Right cardiac atrium (tissue), 5 donors: Measurements from ENCODE around the gene EIF2S2. TPM values are rescaled to one million over a fixed set of nuclear protein-coding genes. Genes with fewer than 3 reads are reported as not detected.

Source experiments
- ATAC-seq, 2 donors: fragments of 200-7000 bp; cut with Tn5 transposase; one replicate each; pipeline versions ENCODE4 v1.8.0 to v1.9.1; 2020; ENCODE audit warnings: moderate library complexity in 2 of 2, mild to moderate bottlenecking in 1 of 2
- DNase-seq, 3 donors: peaks; one replicate each; pipeline ENCODE4 v3.0.0-alpha.2; 2020
- H3K27ac ChIP-seq: one replicate; pipeline ENCODE4 v1.5.1; 2013; ENCODE audit warnings: mild to moderate bottlenecking, low read length, control low read depth, moderate library complexity
- H3K27me3 ChIP-seq: one replicate; pipeline ENCODE4 v1.6.1; 2013; ENCODE audit not compliant: control insufficient read depth, insufficient read depth
- H3K4me1 ChIP-seq: one replicate; pipeline ENCODE4 v1.6.1; 2013; ENCODE audit warnings: low read length; ENCODE audit not compliant: control insufficient read depth, insufficient read depth
- H3K4me3 ChIP-seq: one replicate; pipeline ENCODE4 v1.5.1; 2013; ENCODE audit warnings: low read length, control low read depth
- H3K9me3 ChIP-seq: one replicate; pipeline ENCODE4 v1.6.1; 2013; ENCODE audit warnings: low read length; ENCODE audit not compliant: control insufficient read depth
- WGBS: extraction: QIAGEN DNeasy Blood & Tissue Kit; methylation state at CpG from one replicate; pipeline ENCODE4 v1.1.7; 2013; 5-methylcytosine and 5-hydroxymethylcytosine counted together
- intact Hi-C, 4 donors: fragments of 100-400 bp; cut with DNase I; formaldehyde crosslinking; loops; one replicate each; pipeline versions ENCODE4 v1.11.0 to v1.14.0; 2022 to 2023
- polyA plus RNA-seq: library from polyadenylated mRNA; stranded (reverse); fragments of 200-250 nt; gene quantifications from one replicate; pipeline ENCODE4 v1.2.3, GENCODE V29; 2013
- total RNA-seq, 4 donors: library from RNA; stranded (reverse); fragmentation: NEBNext Ultra II Directional; extraction: Animal tissue kit (Norgen Biotek cat#: 25700); gene quantifications; one replicate each; pipeline ENCODE4 v1.2.1, GENCODE V29; 2021
- donor health status: healthy with polysubstance abuse.
- donor health status: DM: no; HTN: yes; CAD: no.
- donor health status: DM: no; HTN: no; CAD: no.
- donor health status: DM: no; HTN: yes; CAD: no; lungs with severe emphysema.
- donor health status: DM: yes; HTN: yes; CAD: no.

EIF2S2 gene
- total and polyA plus RNA-seq, 5 donors: 36.0 to 46.9 (median 38.4) TPM

DNA sequence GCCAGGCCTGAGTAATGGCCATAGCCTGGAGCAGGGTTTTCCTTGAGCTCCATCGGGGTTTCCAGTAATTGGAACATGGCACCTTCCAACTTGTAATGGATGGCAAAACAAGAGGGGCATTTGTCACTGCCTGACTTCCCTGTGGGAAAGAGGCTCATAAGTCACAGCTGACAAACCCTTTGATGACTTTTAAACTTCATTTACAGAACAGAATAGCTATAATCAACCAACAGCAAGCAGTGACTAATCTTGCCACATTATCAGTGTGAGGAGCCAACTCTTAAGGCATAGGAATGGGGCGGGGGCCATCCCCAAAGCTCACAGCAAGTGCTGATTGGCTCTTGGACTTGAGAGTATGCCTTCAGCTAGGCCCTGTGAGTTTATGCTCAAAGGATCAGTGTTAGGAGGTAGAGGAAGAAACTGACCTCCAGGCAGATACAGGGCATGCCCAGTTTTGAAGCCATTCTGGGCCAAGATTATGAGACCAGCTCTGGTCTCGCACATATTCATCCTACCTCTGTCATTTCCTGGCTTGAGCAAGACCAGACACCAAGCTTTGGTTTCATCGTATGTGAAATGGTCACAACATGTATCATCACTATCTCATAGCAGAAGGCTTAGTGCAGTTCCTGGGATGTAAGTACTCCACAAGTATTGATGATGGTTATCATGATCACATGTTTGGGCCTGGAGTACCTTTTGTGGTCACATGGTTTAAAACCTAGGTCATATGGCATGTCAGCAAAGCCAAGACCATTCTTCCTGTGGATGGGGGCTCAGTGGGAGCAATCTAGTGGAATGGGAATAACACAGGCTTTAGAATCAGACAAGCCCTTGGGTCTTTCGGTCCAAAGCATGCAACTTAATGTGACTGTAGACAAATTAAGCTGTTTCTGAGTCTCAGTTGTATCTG is 49.2 kb downstream of the EIF2S2 start:
- H3K27ac ChIP-seq: no peak overlapping the region
- no peaks in the 10 kb centered on the region for H3K9me3 ChIP-seq
- DNase-seq (no peak), ATAC-seq (no peak)
- intact Hi-C loops: loop anchor here in 1 of 4 donors (10.0 kb wide), 1 partner anchor 268 kb away; no protein-coding TSS in a partner anchor
- no peaks in the 10 kb centered on the region for H3K27me3 ChIP-seq
- peaks cover 6% of the 10 kb centered on the region for H3K4me1 ChIP-seq
- WGBS: 93% methylated on average over 5 of the region's 5 CpGs
- H3K4me3 ChIP-seq: no peak overlapping the region

DNA sequence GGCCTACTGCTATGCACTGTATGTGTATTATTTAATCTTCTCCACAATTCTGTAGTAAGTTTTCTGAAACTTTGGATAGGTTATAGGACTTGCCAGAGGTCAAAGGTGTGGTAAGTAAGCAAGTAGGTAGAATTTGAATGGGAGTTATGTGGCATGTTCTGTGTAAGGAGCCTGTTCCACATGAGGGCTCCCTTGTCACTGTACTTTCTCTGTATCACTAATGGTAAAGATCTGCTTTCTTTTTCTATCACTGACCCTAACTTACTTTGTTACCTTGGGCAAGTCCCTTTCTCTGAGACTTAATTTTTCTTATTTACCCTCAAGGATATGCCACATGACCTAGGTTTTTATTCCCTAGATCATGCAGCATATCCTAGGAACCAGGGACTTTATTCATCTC is 50.3 kb downstream of the EIF2S2 start:
- Histone ChIP-seq H3K27me3 (no peaks in the 10 kb centered on the region), H3K4me1 (peaks cover 6% of the 10 kb centered on the region), H3K27ac (no peak overlapping the region), H3K9me3 (no peaks in the 10 kb centered on the region), H3K4me3 (no peak overlapping the region)
- intact Hi-C loops: loop anchor here in 1 of 4 donors (10.0 kb wide), 1 partner anchor 267 kb away; no protein-coding TSS in a partner anchor
- DNase-seq (no peak), ATAC-seq (no peak)

DNA sequence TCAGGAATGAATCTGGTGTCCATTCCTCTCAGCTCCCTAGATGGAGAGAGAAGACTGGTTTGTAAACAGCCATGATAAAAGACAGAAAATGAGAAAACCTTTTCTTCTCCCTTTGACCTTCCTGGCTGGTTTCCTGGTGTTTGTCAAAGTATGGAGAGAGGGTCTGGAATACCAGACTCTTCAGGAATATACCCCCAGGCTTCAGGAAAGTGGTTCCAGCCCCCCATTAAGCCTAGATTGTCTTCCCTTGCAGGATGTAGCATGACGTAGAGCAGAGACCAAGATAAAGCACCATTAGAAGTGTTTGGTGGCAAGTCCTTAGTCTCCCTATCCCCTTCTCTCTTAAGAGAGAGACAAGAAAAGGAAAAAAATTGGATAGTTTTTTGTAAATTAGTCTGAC is 51.1 kb downstream of the EIF2S2 start:
- 71% methylated on average over 1 of the region's 1 CpG for WGBS
- no peak for ATAC-seq
- no peaks in the 10 kb centered on the region for H3K9me3 ChIP-seq
- no peak for DNase-seq
- no peaks in the 10 kb centered on the region for H3K27me3 ChIP-seq
- no peak overlapping the region for H3K27ac ChIP-seq
- H3K4me1 ChIP-seq: peaks cover 6% of the 10 kb centered on the region
- intact Hi-C loops: loop anchor here in 1 of 4 donors (10.0 kb wide), 1 partner anchor 266 kb away; no protein-coding TSS in a partner anchor
- H3K4me3 ChIP-seq: no peak overlapping the region

DNA sequence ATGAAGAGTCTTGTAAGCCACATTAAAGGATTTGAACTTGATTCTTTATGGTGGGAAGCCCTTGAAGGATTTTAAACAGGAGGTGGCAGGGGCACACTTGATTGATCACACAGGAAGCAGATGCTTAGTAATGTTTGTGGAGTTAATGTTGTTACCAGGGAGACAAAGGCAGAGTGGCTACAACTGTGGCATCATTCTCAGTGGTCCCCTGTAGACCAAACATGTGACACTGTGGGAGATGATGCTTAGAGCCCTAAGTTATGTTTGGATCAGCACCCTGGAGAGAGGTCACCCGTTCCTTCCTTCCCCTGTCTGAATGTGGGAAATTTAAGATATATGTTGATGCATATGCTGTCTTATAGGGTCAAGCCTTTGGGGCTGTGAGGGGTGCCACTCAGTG is 53.2 kb downstream of the EIF2S2 start:
- intact Hi-C loops: no loop called here
- no peaks in the 10 kb centered on the region for H3K9me3 ChIP-seq
- 31% methylated on average over 1 of the region's 1 CpG for WGBS
- DNase-seq (no peak), ATAC-seq (no peak)
- H3K27me3 ChIP-seq: no peaks in the 10 kb centered on the region
- H3K4me3 ChIP-seq: no peak overlapping the region
- peaks cover 2% of the 10 kb centered on the region for H3K4me1 ChIP-seq
- H3K27ac ChIP-seq: no peak overlapping the region

DNA sequence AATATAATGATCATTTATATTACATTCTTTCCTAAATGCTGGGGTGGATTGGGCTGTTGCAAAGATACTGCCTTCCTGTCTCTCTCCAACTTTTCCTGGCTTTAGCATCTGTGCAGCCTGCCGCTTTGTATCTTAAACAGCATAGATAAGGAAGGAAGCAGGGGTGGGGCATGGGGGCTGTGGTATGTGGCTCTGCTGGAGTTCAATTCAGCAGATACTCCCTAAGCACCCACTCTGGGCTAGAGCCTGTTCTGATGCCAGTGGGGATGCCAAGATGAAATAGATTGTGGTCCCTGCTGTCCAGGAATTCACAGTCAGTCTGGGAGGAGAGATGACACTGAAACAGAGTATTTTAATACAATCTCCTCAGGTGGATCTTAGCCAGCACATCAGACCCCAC is 56.8 kb downstream of the EIF2S2 start:
- intact Hi-C loops: no loop called here
- Histone ChIP-seq H3K4me3 (no peak overlapping the region), H3K9me3 (no peaks in the 10 kb centered on the region), H3K4me1 (peaks cover 9% of the 10 kb centered on the region), H3K27me3 (no peaks in the 10 kb centered on the region), H3K27ac (no peak overlapping the region)
- DNase-seq: peak in 1 of 3 donors; percentile 67
- 14% methylated on average over 1 of the region's 1 CpG for WGBS
- ATAC-seq: peak; percentile 71

DNA sequence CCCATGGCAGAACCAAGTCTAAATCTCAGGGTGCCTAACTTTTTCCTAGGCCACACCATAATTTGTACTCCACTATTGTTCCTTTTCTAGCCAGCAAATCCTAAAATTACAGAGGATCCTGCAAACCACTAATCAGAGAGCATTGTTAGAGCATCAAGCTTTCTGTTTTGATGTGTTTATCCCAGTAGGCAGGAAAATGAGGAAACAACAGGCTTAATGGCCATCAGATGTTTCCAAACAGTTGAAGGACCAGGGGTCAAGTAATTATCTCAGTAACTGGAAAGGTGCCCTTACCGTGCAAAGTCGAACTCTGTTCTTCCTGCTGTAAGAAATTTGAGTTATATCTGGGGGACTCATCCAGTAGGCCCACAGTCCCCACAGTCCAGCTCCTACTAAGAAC is 59.6 kb downstream of the EIF2S2 start:
- no peak for DNase-seq
- ATAC-seq: no peak
- no peak overlapping the region for H3K27ac ChIP-seq
- no peaks in the 10 kb centered on the region for H3K27me3 ChIP-seq
- no peaks in the 10 kb centered on the region for H3K9me3 ChIP-seq
- peaks cover 16% of the 10 kb centered on the region for H3K4me1 ChIP-seq
- intact Hi-C loops: no loop called here
- 23% methylated on average over 2 of the region's 2 CpGs for WGBS
- no peak overlapping the region for H3K4me3 ChIP-seq

DNA sequence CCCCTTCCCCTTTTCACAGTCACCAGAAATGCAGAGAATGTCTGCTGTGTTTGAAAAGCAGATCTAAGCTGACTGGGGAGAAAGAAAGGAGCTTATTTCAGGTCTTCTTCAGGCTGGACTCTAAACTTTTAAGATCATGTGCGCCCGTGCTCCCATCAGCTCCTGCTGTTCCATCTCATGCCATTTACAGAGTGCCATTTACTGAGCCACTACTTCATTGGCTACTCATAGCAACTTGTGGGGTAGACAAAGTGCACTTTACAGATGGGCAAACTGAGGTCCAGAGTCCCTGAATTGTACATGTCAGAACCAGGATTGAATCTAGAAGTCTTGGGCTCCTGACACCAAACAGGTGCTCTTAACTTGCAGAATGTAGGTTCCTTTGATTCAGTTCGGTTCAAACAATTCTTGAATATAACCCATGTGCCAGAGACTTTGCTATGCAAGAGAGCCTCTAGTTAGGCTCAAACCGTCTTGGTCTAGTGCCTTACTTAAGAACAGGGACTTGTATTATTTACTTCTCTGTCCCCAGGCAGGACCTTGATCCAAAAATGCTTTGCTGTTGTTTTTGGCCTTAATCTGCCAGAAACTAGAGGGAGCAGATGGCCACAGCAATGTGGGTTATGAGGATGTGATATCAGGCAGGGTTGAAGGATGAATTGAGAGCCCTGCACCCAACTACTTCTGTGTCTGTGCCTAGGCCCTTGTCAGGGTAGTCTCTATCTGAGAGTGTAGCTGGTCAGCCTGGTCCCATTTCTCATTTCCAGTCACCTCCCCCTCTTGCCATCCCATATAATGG is 61.9 kb downstream of the EIF2S2 start:
- Histone ChIP-seq H3K4me3 (no peak overlapping the region), H3K27me3 (no peaks in the 10 kb centered on the region), H3K27ac (no peak overlapping the region), H3K4me1 (peaks cover 24% of the 10 kb centered on the region), H3K9me3 (no peaks in the 10 kb centered on the region)
- ATAC-seq: peak; percentile 65 to 77
- no peak for DNase-seq
- intact Hi-C loops: no loop called here
- 67% methylated on average over 4 of the region's 4 CpGs for WGBS

DNA sequence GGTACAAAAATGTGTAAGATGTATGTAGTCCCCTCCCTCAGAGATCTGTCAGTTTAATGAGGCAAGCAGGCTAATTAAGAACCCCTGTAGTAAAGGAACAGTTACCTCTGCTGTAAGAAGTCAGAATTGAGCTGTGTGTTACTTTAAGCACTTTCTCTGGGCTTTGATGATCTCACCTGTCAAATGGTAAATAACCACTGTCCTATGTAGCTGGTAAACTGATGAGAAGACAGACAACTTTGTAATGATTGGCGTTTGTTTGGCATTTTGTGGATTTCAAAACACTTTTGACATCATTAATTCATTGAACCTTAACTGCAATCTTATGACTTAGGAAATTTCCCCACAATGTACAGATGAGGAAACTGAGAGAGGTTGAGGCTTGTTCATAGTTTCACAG is 62.7 kb downstream of the EIF2S2 start:
- Histone ChIP-seq H3K9me3 (no peaks in the 10 kb centered on the region), H3K27ac (no peak overlapping the region), H3K4me1 (peaks cover 26% of the 10 kb centered on the region), H3K4me3 (no peak overlapping the region), H3K27me3 (no peaks in the 10 kb centered on the region)
- intact Hi-C loops: no loop called here
- DNase-seq (no peak), ATAC-seq (no peak)
- WGBS: 89% methylated on average over 1 of the region's 1 CpG

DNA sequence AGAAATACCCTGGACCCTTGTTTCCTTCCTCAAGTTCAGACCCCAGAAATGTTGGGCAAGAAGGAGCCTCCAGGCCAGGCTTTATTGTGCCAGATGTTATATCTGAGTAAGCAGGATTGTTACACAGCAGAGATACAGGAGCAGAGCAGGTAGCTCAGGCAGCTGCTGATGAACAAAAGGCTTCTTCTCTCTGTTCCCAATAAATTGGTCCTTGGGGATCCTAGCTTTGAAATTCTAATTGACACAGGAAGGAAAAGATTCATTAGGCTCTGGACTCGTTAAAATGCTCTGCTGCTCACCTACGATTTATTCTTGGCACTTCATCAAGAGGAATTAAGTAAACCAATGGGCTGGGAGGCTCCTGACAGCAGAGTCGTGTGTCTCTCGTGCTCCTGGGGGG is 64.1 kb downstream of the EIF2S2 start:
- WGBS: 69% methylated on average over 4 of the region's 4 CpGs
- H3K27ac ChIP-seq: no peak overlapping the region
- no peaks in the 10 kb centered on the region for H3K27me3 ChIP-seq
- H3K9me3 ChIP-seq: no peaks in the 10 kb centered on the region
- DNase-seq (no peak), ATAC-seq (no peak)
- H3K4me1 ChIP-seq: peaks cover 28% of the 10 kb centered on the region
- intact Hi-C loops: no loop called here
- H3K4me3 ChIP-seq: no peak overlapping the region

DNA sequence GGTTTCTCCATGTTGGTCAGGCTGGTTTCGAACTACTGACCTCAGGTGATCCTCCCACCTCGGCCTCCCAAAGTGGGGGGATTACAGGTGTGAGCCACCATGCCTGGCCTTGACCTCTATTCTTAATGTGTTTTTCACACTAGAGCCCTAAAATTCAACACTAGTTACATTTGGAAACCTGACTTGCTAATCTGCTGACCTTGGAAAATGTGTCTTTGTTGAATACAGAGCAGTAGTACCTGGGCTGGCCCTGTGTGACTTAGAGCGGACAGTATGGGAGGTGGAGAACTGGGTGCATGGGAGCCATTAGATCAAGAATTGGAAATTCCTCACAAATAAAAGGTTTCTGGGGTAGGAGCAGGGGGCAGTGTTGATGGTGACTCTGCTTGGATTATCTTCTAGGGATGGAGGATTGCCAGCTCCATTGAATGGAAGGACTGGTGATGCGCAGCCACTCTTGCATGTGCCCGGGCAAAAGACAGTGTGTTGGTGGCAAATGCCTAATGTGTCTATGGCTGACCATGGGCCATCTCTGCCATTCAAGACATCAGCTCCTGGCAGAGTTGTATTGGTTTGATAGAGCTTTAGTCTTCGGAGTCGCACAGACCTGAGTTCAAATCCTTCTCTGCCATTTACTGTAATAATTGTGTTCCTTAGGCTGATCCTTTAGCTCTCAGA is 64.9 kb downstream of the EIF2S2 start:
- peaks cover 27% of the 10 kb centered on the region for H3K4me1 ChIP-seq

More for the DNA sequence above, 64.9 kb downstream of the EIF2S2 start:
- no peaks in the 10 kb centered on the region for H3K9me3 ChIP-seq
- ATAC-seq (no peak), DNase-seq (no peak)
- no peaks in the 10 kb centered on the region for H3K27me3 ChIP-seq
- WGBS: 96% methylated on average over 7 of the region's 7 CpGs
- intact Hi-C loops: no loop called here
- H3K4me3 ChIP-seq: no peak overlapping the region
- H3K27ac ChIP-seq: no peak overlapping the region
